SK-N-SH (cell line): ENCODE data around the gene LVRN.

Experiments used
- CHD2 ChIP-seq: fragments of 150-350 bp; IDR thresholded peaks from 2 replicates; pipeline ENCODE4 v1.6.1; 2018; ENCODE audit warnings: low read length; ENCODE audit not compliant: partially characterized antibody
- ELF1 ChIP-seq: IDR thresholded peaks from 2 replicates; pipeline ENCODE4 v1.4.0; 2012
- EP300 ChIP-seq, 2 experiments: IDR thresholded peaks; 2 replicates each; pipeline versions ENCODE4 v1.4.0 to v1.6.1; 2012; ENCODE audit warnings: borderline replicate concordance in 1 of 2, low read depth in 1 of 2, low read length in 1 of 2
- NRF1 ChIP-seq: IDR thresholded peaks from 2 replicates; pipeline ENCODE4 v1.6.1; 2012; ENCODE audit warnings: low read depth, mild to moderate bottlenecking, low read length
- POLR2AphosphoS5 ChIP-seq: IDR thresholded peaks from 2 replicates; pipeline ENCODE4 v1.6.1; 2012; ENCODE audit warnings: low read depth, low read length
- RAD21 ChIP-seq: IDR thresholded peaks from 2 replicates; pipeline ENCODE4 v1.6.1; 2012; ENCODE audit warnings: mild to moderate bottlenecking, low read length
- SMC3 ChIP-seq: IDR thresholded peaks from 2 replicates; pipeline ENCODE4 v1.6.1; 2012; ENCODE audit warnings: low read depth, low read length, improper control_type of control experiment
- TCF12 ChIP-seq: IDR thresholded peaks from 2 replicates; pipeline ENCODE4 v1.4.0; 2012
- TEAD4 ChIP-seq: IDR thresholded peaks from 2 replicates; pipeline ENCODE4 v1.4.0; 2012; ENCODE audit warnings: mild to moderate bottlenecking, borderline replicate concordance; ENCODE audit not compliant: insufficient read depth
- TF ChIP-seq, protein P1 (sequence below): fragments of 200-600 bp; sonication (generic); IDR thresholded peaks from 2 replicates; pipeline ENCODE4 v1.6.1; 2017; ENCODE audit warnings: antibody characterized with exemption, mild to moderate bottlenecking, moderate library complexity
- TF ChIP-seq, protein P2 (sequence below): IDR thresholded peaks from 2 replicates; pipeline ENCODE4 v1.4.0; 2012; ENCODE audit warnings: low read depth
- TF ChIP-seq, protein P3 (sequence below): IDR thresholded peaks from 2 replicates; pipeline ENCODE4 v1.6.1; 2012; ENCODE audit warnings: mild to moderate bottlenecking, low read depth, low read length, moderate library complexity
- TF ChIP-seq, protein P4 (sequence below): fragments of 150-350 bp; IDR thresholded peaks from 2 replicates; pipeline ENCODE4 v1.6.1; 2017; ENCODE audit warnings: antibody characterized with exemption, low read length, low read depth, borderline replicate concordance

DNA sequence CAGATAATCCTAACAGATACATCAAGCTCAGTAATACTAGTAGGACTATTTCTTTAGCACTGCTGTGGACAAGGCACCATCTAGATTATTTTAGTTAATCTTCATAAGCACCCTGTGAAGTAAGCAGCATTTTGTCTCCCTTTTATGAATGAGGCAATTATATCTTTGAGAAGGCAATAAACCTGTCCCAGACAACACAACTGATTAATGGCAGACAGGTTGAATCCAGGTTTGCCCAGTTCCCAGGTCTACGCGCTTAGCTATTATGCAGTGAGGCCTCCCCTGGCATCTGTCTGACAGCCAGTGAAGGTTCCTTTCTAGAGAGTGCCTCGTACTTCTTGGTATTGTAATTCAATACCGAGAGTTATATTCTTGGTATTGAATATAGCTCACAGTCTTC, 9.7 kb upstream of the LVRN start:
- TF ChIP-seq TEAD4 (no peak), NRF1 (no peak), SMC3 (no peak), TCF12 (no peak), RAD21 (no peak), POLR2AphosphoS5 (no peak), EP300 (IDR thresholded peaks at IDR 0.05; ENCODE audit: borderline replicate concordance in 1 of 2, low read depth in 1 of 2, low read length in 1 of 2) (no peak), CHD2 (no peak), ELF1 (no peak)
- TF ChIP-seq, protein P1, sequence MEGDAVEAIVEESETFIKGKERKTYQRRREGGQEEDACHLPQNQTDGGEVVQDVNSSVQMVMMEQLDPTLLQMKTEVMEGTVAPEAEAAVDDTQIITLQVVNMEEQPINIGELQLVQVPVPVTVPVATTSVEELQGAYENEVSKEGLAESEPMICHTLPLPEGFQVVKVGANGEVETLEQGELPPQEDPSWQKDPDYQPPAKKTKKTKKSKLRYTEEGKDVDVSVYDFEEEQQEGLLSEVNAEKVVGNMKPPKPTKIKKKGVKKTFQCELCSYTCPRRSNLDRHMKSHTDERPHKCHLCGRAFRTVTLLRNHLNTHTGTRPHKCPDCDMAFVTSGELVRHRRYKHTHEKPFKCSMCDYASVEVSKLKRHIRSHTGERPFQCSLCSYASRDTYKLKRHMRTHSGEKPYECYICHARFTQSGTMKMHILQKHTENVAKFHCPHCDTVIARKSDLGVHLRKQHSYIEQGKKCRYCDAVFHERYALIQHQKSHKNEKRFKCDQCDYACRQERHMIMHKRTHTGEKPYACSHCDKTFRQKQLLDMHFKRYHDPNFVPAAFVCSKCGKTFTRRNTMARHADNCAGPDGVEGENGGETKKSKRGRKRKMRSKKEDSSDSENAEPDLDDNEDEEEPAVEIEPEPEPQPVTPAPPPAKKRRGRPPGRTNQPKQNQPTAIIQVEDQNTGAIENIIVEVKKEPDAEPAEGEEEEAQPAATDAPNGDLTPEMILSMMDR: no peak
- TF ChIP-seq, protein P2, sequence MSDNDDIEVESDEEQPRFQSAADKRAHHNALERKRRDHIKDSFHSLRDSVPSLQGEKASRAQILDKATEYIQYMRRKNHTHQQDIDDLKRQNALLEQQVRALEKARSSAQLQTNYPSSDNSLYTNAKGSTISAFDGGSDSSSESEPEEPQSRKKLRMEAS: no peak
- TF ChIP-seq, protein P3, sequence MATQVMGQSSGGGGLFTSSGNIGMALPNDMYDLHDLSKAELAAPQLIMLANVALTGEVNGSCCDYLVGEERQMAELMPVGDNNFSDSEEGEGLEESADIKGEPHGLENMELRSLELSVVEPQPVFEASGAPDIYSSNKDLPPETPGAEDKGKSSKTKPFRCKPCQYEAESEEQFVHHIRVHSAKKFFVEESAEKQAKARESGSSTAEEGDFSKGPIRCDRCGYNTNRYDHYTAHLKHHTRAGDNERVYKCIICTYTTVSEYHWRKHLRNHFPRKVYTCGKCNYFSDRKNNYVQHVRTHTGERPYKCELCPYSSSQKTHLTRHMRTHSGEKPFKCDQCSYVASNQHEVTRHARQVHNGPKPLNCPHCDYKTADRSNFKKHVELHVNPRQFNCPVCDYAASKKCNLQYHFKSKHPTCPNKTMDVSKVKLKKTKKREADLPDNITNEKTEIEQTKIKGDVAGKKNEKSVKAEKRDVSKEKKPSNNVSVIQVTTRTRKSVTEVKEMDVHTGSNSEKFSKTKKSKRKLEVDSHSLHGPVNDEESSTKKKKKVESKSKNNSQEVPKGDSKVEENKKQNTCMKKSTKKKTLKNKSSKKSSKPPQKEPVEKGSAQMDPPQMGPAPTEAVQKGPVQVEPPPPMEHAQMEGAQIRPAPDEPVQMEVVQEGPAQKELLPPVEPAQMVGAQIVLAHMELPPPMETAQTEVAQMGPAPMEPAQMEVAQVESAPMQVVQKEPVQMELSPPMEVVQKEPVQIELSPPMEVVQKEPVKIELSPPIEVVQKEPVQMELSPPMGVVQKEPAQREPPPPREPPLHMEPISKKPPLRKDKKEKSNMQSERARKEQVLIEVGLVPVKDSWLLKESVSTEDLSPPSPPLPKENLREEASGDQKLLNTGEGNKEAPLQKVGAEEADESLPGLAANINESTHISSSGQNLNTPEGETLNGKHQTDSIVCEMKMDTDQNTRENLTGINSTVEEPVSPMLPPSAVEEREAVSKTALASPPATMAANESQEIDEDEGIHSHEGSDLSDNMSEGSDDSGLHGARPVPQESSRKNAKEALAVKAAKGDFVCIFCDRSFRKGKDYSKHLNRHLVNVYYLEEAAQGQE: no peak
- TF ChIP-seq, protein P4, sequence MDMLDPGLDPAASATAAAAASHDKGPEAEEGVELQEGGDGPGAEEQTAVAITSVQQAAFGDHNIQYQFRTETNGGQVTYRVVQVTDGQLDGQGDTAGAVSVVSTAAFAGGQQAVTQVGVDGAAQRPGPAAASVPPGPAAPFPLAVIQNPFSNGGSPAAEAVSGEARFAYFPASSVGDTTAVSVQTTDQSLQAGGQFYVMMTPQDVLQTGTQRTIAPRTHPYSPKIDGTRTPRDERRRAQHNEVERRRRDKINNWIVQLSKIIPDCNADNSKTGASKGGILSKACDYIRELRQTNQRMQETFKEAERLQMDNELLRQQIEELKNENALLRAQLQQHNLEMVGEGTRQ: no peak
